ENCODE results near the gene FBXL17.

The FBXL17 gene

DNA sequence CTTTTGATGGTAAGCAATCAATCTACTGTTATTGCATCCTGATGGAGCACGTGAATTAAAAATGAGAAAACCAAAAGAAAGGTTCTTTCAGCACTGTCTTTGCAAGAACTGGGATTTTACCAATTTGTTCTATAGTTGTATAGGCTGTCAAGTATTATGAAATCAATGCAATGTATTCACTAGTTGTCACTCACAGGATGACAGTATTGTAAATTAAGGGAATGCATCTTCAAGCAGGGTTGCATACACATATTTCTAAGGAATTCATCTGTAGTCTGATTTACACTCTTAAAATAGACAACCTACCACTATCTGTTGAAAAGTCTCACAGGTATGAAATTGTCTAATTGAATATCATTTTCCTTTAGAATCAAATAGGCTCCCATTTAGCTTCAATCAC lies 252.8 kb downstream of the FBXL17 start:
- Histone ChIP-seq H3K27me3 (ENCODE audit: control insufficient read depth, insufficient read depth, low read length) (no peaks in the 10 kb centered on the region), H3K9me3 (ENCODE audit: control insufficient read depth, insufficient read depth, low read length) (no peaks in the 10 kb centered on the region), H3K4me3 (ENCODE audit: low read depth, low read length) (no peak overlapping the region), H3K4me1 (ENCODE audit: control insufficient read depth, insufficient read depth, low read length) (peaks cover under 1% of the 10 kb centered on the region), H3K9ac (ENCODE audit: low read depth, low read length) (no peak overlapping the region), H3K36me3 (ENCODE audit: control insufficient read depth, insufficient read depth, low read length) (no peaks in the 10 kb centered on the region)

DNA sequence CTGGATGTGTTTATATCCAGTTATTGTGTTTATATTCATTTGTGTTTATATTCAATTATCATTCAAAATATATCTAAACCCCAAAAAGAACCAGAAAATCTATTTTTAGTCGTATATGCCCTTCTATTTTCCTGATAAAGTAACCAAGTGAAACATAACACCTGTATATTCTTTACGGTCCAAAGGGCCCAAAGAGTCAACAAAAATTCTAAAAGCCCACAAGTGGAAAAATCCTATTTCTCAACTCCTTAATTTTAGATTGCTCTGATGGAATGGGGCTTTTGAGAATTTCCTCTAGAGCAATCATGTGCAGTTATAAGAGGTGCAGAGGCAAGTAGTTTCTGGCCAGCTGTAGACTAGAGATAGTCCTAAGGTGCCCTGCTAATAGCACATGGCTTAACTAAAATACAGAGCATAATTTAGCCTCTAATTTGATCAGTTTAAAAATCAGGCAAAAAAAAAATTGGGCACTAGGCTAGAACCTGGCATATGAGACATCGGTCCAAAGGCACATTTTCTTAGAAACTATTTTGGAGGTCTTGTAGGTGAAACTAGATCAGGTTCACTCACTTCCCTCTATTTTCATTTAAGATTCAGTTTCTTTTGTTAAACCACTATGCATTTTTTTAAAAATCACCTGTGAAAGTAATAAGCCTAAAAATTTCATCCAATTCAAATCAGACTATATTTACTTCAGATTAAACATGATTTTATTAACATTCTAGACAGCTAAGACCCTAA lies 256.0 kb downstream of the FBXL17 start:
- H3K4me1 ChIP-seq (ENCODE audit: control insufficient read depth, insufficient read depth, low read length), result peaks cover 10% of the 10 kb centered on the region
- no peak overlapping the region for H3K4me3 ChIP-seq (ENCODE audit: low read depth, low read length)
- no peaks in the 10 kb centered on the region for H3K36me3 ChIP-seq (ENCODE audit: control insufficient read depth, insufficient read depth, low read length)
- H3K27me3 ChIP-seq (ENCODE audit: control insufficient read depth, insufficient read depth, low read length), result no peaks in the 10 kb centered on the region
- no peak overlapping the region for H3K9ac ChIP-seq (ENCODE audit: low read depth, low read length)
- H3K9me3 ChIP-seq (ENCODE audit: control insufficient read depth, insufficient read depth, low read length), result no peaks in the 10 kb centered on the region

DNA sequence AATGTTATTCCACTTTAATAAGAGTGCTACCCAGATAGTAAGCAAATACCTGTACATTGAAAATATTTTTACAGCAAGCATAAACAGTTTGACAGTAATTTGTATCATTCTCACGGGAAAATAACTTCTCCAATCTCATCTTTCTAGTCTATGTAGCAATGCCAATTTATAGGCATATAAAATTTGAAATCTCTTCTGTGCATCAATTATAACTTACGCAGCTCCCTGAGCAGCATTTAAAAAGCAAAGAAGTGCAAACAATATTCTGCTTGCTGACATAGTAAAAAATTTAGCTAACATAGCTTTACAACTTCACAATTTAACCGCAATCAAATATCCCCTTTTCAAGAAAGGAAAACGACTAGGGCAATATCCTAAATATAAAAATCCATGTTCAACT lies 257.3 kb downstream of the FBXL17 start:
- H3K9me3 ChIP-seq (ENCODE audit: control insufficient read depth, insufficient read depth, low read length), result no peaks in the 10 kb centered on the region
- peaks cover 10% of the 10 kb centered on the region for H3K4me1 ChIP-seq (ENCODE audit: control insufficient read depth, insufficient read depth, low read length)
- no peaks in the 10 kb centered on the region for H3K36me3 ChIP-seq (ENCODE audit: control insufficient read depth, insufficient read depth, low read length)
- H3K4me3 ChIP-seq (ENCODE audit: low read depth, low read length), result no peak overlapping the region
- no peak overlapping the region for H3K9ac ChIP-seq (ENCODE audit: low read depth, low read length)
- H3K27me3 ChIP-seq (ENCODE audit: control insufficient read depth, insufficient read depth, low read length), result no peaks in the 10 kb centered on the region

DNA sequence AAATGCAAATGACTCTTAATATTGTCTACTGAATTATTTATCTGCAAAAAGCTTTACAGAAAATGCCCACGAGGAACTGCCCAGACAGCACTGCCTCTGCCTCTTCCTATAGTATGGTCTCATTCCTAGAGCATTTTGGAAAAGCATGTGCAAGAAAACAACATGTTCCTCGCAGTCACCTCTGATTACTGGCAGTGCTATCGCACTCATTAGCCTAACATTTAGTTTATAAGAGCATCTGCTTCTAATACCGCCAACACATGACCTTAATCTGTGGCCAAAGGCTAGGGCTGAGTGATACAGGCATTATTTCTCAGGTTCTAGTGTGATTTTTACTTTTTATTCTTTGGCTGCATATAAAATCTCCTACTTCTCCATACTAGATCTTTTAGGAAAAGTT lies 259.2 kb downstream of the FBXL17 start:
- Histone ChIP-seq H3K36me3 (ENCODE audit: control insufficient read depth, insufficient read depth, low read length) (no peaks in the 10 kb centered on the region), H3K4me1 (ENCODE audit: control insufficient read depth, insufficient read depth, low read length) (peaks cover 10% of the 10 kb centered on the region), H3K9ac (ENCODE audit: low read depth, low read length) (no peak overlapping the region), H3K27me3 (ENCODE audit: control insufficient read depth, insufficient read depth, low read length) (no peaks in the 10 kb centered on the region), H3K9me3 (ENCODE audit: control insufficient read depth, insufficient read depth, low read length) (no peaks in the 10 kb centered on the region), H3K4me3 (ENCODE audit: low read depth, low read length) (no peak overlapping the region)

DNA sequence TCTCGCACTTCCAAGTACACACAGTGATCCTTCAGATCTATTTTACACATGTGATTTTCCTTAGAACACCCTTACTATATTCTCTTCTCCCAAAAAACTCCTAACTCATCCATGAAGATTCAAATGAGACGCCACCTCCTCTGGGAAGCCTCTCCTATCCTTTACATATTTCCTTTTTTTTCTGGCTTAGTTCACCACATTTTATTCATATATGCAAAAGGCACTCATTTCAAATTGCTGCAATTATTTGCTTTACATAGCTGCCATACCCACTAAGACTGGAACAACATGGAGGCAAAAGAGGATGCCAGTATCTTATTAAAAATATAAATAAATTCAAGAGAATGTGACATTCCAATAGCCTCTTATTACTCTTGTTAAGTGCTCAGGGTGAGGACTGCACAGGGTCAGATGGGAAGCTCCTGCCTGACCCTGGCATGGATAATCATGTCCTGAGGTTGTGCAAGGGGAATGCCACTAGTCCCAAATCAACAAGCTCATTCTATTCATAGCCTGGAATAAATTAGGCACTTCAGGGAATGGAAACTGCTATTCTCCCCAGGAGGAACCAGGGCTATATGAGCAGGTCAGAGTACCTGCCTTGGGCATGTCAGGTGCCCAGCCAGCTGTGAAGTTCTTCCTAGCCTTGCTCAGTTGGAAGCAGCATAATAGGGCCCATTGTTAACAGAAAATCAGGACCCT lies 262.9 kb downstream of the FBXL17 start:
- Histone ChIP-seq H3K4me3 (ENCODE audit: low read depth, low read length) (no peak overlapping the region), H3K4me1 (ENCODE audit: control insufficient read depth, insufficient read depth, low read length) (peaks cover 12% of the 10 kb centered on the region), H3K36me3 (ENCODE audit: control insufficient read depth, insufficient read depth, low read length) (no peaks in the 10 kb centered on the region), H3K9me3 (ENCODE audit: control insufficient read depth, insufficient read depth, low read length) (no peaks in the 10 kb centered on the region), H3K27me3 (ENCODE audit: control insufficient read depth, insufficient read depth, low read length) (no peaks in the 10 kb centered on the region), H3K9ac (ENCODE audit: low read depth, low read length) (no peak overlapping the region)

DNA sequence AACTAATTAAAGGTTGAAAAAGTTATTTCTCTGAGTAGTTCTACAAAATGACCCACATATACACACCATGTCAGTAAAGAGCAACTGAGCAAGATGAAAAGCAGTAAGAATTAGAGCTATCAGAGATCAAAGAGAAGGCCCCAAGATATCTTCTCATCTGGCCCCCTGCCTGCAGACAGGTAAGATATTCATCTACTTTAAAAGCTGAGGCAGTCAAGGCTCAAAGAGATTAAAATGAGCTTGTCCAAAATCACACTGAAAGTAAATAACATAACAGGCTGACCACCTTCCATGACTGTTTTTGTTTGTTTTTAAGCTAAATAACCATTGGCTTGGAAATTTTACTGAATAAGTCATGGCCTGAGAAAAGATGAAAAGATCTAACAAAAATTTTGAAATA lies 266.2 kb downstream of the FBXL17 start:
- no peaks in the 10 kb centered on the region for H3K9me3 ChIP-seq (ENCODE audit: control insufficient read depth, insufficient read depth, low read length)
- no peak overlapping the region for H3K4me3 ChIP-seq (ENCODE audit: low read depth, low read length)
- H3K4me1 ChIP-seq (ENCODE audit: control insufficient read depth, insufficient read depth, low read length), result peaks cover 4% of the 10 kb centered on the region

DNA sequence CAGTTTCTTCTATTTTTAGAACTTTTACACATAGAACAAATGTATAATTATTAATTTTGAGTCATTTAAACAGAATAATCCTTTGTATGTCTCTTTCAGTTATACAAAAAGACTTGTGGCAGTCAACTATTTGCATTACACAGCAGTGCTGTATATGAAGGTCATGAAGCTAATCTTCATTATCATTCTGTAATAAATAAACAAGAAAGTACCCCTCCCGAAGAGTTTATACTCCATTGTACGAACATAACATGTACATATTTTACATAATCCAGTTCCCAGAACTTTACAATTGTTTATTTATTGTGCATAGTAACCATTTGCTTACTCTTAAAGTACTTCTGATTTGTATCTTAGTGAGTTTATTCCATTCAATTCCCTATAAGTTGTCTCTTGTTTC lies 267.9 kb downstream of the FBXL17 start:
- no peak overlapping the region for H3K4me3 ChIP-seq (ENCODE audit: low read depth, low read length)

More for the DNA sequence above, 266.2 kb downstream of the FBXL17 start:
- Histone ChIP-seq H3K27me3 (ENCODE audit: control insufficient read depth, insufficient read depth, low read length) (no peaks in the 10 kb centered on the region), H3K36me3 (ENCODE audit: control insufficient read depth, insufficient read depth, low read length) (no peaks in the 10 kb centered on the region), H3K9ac (ENCODE audit: low read depth, low read length) (no peak overlapping the region)

DNA sequence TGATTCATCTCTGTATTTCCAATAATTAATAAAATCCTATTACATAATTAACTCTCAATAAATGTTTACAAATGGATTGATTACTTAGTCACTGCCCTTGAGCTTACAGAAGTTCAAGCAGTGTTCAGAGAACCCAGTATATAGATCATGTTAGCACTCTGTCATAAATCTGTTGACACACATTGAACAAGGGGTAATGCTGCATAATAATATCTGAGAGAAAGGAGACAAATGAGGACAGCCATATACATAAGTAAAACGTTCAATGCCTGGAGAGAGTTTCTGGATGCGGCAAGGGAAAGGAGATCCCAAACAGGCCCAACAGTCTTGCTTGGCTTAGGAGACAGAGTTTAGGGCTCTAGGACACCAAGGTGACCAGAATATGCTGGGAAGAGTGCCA lies 270.2 kb downstream of the FBXL17 start:
- Histone ChIP-seq H3K4me1 (ENCODE audit: control insufficient read depth, insufficient read depth, low read length) (peaks cover 4% of the 10 kb centered on the region), H3K27me3 (ENCODE audit: control insufficient read depth, insufficient read depth, low read length) (no peaks in the 10 kb centered on the region), H3K36me3 (ENCODE audit: control insufficient read depth, insufficient read depth, low read length) (no peaks in the 10 kb centered on the region), H3K9me3 (ENCODE audit: control insufficient read depth, insufficient read depth, low read length) (no peaks in the 10 kb centered on the region), H3K4me3 (ENCODE audit: low read depth, low read length) (no peak overlapping the region), H3K9ac (ENCODE audit: low read depth, low read length) (no peak overlapping the region)

More for the DNA sequence above, 267.9 kb downstream of the FBXL17 start:
- Histone ChIP-seq H3K27me3 (ENCODE audit: control insufficient read depth, insufficient read depth, low read length) (no peaks in the 10 kb centered on the region), H3K9ac (ENCODE audit: low read depth, low read length) (no peak overlapping the region), H3K4me1 (ENCODE audit: control insufficient read depth, insufficient read depth, low read length) (peaks cover 4% of the 10 kb centered on the region), H3K36me3 (ENCODE audit: control insufficient read depth, insufficient read depth, low read length) (no peaks in the 10 kb centered on the region), H3K9me3 (ENCODE audit: control insufficient read depth, insufficient read depth, low read length) (no peaks in the 10 kb centered on the region)

DNA sequence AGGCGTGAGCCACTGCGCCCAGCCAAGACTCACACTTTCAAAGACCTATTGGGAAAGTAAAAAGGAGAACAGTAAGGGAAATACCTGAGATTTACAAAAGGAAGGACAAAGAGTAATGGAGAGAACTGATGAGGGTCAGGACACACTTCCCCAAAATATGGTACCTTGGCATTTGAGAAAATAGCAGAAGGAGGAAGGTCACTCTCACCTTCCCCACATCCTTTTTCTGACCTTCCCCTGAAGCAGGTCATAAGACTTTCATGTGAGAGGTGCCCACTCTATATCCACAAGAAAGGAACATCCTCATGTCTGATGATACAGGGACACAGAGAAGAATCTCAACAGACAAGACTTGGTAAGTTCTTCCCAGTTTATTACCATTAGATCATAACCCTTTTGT lies 272.8 kb downstream of the FBXL17 start:
- Histone ChIP-seq H3K4me3 (ENCODE audit: low read depth, low read length) (no peak overlapping the region), H3K9ac (ENCODE audit: low read depth, low read length) (no peak overlapping the region), H3K27me3 (ENCODE audit: control insufficient read depth, insufficient read depth, low read length) (no peaks in the 10 kb centered on the region), H3K9me3 (ENCODE audit: control insufficient read depth, insufficient read depth, low read length) (no peaks in the 10 kb centered on the region), H3K4me1 (ENCODE audit: control insufficient read depth, insufficient read depth, low read length) (no peaks in the 10 kb centered on the region), H3K36me3 (ENCODE audit: control insufficient read depth, insufficient read depth, low read length) (no peaks in the 10 kb centered on the region)

DNA sequence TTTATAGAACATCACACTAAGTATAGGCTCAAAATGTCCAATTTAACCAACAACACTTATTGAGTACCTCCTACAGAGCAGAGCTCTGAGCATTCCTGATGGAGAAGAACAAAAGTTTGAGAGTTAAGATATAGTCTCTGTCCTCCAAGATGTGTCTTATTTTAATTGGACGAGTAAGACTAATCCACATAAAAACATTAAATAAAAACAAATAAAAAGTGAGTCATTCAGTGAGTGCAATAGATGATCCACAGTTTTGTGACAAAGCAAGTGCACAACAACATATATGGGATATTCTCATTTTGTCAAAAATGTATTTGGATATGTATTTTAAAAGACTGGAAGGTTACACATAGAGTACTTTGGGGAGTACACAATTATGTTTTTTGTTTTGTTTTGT lies 277.4 kb downstream of the FBXL17 start:
- Histone ChIP-seq H3K27me3 (ENCODE audit: control insufficient read depth, insufficient read depth, low read length) (no peaks in the 10 kb centered on the region), H3K36me3 (ENCODE audit: control insufficient read depth, insufficient read depth, low read length) (no peaks in the 10 kb centered on the region), H3K4me1 (ENCODE audit: control insufficient read depth, insufficient read depth, low read length) (peaks cover 15% of the 10 kb centered on the region), H3K9ac (ENCODE audit: low read depth, low read length) (no peak overlapping the region), H3K4me3 (ENCODE audit: low read depth, low read length) (no peak overlapping the region), H3K9me3 (ENCODE audit: control insufficient read depth, insufficient read depth, low read length) (no peaks in the 10 kb centered on the region)

DNA sequence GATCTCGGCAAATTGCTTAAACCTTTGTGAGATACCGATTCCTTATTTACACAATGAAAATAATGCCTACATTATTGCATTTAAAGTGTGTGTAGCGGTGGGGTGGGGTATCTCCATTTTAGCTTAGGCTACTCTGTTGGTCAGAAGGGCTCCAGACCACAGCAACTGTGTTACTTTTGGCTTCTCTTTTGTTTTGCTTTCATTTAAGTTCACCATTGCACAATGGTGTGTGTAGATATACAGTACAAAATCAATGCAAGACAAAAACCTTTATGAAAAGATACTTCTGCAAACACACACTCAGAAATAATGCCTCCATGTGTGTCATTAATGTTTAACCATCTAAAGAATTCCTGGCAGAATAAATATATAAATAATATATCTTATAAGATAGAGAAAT lies 279.4 kb downstream of the FBXL17 start:
- no peaks in the 10 kb centered on the region for H3K27me3 ChIP-seq (ENCODE audit: control insufficient read depth, insufficient read depth, low read length)
- no peak overlapping the region for H3K4me3 ChIP-seq (ENCODE audit: low read depth, low read length)
- no peaks in the 10 kb centered on the region for H3K36me3 ChIP-seq (ENCODE audit: control insufficient read depth, insufficient read depth, low read length)
- H3K9me3 ChIP-seq (ENCODE audit: control insufficient read depth, insufficient read depth, low read length), result no peaks in the 10 kb centered on the region
- H3K9ac ChIP-seq (ENCODE audit: low read depth, low read length), result no peak overlapping the region
- H3K4me1 ChIP-seq (ENCODE audit: control insufficient read depth, insufficient read depth, low read length), result peaks cover 15% of the 10 kb centered on the region

DNA sequence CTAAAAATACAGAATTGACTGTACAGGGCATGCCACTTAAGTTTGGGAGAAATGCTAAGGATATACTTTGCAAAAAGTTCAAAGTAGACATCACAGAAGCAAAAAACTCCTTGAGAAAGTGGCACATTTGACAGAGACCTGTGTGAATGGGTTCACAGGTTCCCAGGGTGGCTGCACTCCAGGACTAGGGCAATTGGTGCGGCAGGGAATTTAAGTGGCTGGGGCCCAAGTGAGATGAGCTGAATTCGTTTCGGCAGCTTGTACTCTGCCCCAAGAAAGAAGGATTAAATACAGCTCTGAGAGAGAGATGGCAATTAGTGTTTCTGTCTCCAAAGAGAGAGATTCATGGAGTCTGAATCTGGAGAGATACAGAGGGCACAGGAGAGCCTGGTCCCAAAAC lies 280.1 kb downstream of the FBXL17 start:
- H3K4me3 ChIP-seq (ENCODE audit: low read depth, low read length), result no peak overlapping the region
- no peaks in the 10 kb centered on the region for H3K9me3 ChIP-seq (ENCODE audit: control insufficient read depth, insufficient read depth, low read length)
- no peak overlapping the region for H3K9ac ChIP-seq (ENCODE audit: low read depth, low read length)
- no peaks in the 10 kb centered on the region for H3K27me3 ChIP-seq (ENCODE audit: control insufficient read depth, insufficient read depth, low read length)
- peaks cover 15% of the 10 kb centered on the region for H3K4me1 ChIP-seq (ENCODE audit: control insufficient read depth, insufficient read depth, low read length)
- H3K36me3 ChIP-seq (ENCODE audit: control insufficient read depth, insufficient read depth, low read length), result no peaks in the 10 kb centered on the region

All from iPS-15b (cell line).